8988T (cell line): ENCODE data around the gene ALKBH7.

Experiments used
- DNase-seq: peaks from one replicate; pipeline ENCODE4 v3.0.0; 2011

The ALKBH7 gene

DNA sequence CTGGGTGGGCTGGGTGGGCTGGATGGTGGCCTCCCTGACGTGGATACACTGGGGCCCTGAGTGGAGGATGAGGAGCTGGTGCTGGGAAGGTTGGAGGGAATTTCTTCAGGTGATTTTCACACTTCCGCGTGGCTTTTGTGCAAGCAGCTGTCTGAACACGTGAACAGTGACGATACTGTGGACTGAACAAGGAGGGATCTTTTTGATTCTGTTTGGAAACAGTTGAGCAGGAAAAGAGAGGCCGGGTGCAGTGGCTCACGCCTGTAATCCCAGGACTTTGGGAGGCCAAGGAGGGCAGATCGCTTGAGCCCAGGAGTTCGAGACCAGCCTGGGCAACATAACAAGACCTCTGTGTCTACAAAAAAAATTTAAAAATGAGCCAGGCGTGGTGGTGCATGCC is 29.5 kb downstream of the ALKBH7 start:
- no peak for DNase-seq

DNA sequence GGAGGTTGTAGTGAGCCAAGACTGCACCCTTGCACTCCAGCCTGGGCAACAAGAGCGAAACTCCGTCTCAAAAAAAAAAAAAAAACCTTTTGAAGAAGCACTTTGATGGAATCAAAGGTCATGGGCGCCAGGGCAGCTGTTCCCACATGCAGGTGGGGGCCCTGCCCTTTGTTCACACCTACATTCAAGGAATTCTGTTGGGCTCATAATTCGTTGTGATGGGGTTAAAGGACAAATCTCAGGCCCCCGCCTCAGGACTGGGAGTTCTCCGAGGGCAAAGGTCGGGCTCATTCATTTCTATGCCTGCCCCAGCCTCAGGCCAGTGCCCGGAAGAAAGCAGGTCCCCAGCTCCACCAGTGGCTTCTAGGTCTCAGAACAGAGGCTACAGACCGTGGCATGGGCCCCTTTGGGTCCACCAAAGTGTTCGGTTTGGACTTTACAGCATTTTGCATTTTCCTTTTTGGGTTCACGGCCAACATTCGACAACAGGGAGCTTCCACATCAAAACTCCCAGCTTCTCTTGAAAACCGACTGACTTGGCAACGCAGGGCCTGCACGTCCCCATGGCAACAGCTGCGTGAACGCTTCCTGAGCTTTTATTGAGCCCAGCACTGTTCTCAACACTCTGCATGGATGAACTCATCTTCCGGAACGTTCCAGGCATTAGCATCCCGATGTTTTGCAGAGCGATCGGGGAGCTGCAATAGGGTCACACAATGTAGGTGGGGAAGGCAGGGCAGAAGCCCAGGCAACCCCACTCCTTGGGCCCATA is 30.4 kb downstream of the ALKBH7 start:
- DNase-seq, result no peak

DNA sequence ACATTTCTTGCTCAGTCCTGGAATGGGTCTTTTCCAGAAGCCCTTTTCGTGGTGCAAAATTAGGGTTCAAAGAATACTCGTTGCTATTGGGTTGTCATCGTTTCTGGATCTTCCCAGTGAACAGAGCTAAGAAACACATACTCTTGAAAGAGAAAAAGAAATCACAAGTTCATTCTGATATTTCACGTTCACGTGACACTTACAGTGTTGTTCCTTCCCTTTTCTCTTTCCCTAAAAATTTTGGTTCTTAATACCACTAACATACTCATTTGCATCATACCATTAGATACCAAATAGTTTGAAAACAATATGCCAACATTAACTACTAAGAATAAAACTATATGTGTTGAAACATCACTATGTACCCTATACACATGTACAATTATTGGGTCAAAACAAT is 33.8 kb downstream of the ALKBH7 start:
- DNase-seq, result no peak

DNA sequence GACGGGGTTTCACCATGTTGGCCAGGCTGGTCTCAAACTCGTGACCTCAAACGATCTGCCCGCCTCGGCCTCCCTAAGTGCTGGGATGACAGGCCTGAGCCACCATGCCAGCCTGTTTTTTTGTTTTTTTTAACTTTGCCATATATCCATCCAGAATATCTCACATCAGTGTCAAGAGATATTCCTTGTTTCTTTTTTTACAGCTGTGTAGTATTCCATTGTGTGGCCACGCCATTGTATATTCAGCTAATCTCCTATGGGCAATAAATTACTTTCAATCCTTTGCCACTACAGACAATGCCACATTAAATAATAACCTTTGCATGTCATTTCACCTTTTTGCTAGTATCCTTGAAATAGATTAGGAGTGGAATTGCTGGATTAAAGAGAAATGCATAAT is 36.8 kb downstream of the ALKBH7 start:
- DNase-seq, result no peak

DNA sequence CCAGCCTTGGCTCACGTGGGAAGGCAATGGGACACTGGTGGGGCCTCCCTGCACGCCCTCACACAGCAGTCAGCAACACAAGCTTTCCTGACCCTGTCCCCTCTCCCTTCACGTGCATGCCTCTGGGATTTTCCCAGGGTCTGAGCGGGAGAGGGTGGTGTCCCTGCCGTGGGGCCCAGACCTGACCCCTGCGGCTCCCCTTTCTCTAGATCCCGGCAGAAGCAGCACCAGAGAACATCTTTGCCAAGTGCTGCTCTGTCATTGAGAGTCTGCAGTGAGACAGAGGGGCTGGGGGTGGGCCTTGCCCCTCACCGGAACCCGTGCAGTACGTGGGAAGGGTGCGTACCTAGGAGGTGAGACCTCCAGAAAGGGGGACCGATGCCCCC is 39.5 kb downstream of the ALKBH7 start:
- no peak for DNase-seq

DNA sequence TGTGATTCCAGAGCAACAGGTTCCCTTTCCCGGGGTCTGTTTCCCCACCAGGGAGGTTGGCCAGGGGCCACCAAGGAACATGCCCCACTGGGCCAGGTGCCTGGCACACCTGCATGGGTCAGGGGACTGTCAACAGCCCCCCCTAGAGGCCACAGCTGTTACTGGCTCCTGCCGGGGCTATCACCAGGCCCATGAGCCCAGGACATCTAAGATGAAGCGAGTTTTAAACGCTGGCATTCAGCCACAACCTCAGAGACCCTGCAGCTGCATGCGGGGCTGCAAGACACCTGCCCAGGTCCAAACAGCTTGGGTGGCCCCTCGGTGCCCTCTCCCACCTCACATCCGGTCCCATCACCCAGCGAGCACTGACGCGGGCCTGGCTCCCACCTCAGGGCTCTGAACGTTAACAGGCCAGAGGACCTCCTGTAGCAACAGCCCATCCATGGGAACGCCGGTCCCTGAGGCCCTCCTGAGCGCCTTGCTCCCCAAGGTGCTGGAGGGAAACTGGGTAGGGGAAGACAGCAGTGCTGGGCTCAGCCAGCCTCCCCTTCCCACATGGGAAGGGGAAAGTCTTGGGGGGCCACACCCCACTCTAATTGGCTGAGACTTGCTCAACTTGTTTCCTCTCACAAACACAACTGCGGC is 40.0 kb downstream of the ALKBH7 start:
- DNase-seq, result peak; percentile 82

DNA sequence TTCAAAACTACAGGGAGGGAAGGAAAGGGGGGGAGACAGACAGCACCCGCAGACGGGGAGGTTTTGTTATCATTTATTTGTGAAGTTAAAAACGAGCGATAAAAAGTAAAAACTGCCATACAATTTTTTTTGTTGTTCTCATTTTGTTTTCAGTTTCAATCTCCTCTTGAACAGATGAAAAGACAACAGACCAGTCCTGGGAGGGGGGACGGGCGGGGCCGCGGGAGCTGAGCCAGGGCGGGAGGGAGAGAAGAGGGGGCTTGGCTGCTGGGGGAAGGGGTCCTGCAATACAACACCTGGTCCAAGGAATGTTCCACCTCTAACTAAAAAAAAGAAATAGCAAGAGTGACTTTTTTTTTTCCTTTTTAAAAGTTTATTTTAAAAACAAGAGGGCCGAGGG is 40.7 kb downstream of the ALKBH7 start:
- DNase-seq, result no peak

DNA sequence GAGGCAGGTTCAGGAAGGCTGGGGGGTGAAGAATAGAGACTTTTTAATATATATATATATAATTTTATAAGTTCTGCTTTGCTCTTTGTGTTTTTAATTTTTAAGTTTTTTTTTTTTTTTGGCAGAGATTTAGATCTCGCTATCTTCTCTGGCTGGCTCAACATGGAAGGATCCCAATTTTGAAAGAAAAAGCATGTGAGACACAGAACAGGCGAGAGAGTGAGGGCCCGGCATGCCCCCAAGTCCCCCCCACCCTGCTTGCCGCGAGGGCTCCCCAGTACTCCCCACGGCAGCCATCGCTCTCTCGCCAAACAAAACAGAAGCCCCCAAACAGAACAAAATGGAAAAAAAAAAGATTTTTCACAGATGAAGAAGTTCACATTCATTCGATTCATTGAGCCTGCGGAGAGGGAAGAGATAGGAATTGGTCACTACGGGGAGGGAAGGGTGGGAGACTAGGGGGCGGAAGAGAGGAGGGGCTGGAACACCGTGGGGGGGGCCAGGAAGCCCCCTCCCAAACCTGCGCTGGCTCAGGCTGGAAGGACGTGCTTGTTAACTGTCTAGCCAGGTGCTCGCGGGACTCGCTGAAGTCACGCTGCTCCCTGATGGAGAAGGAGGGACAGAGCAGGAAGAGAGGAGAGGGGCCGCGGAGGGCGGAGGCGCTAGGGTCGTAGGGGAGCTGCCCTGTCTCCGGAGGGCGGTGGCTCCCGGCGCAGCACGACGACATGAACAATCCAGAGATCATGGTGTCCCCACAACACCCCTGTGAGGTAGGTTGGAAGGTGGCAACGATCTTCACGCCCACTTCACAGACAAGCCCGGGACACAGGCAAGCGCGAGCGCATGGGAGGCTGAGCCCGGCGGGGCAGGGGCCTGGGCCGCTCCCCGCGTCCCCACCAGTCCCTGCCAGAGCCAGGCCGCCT is 41.4 kb downstream of the ALKBH7 start:
- DNase-seq, result no peak

DNA sequence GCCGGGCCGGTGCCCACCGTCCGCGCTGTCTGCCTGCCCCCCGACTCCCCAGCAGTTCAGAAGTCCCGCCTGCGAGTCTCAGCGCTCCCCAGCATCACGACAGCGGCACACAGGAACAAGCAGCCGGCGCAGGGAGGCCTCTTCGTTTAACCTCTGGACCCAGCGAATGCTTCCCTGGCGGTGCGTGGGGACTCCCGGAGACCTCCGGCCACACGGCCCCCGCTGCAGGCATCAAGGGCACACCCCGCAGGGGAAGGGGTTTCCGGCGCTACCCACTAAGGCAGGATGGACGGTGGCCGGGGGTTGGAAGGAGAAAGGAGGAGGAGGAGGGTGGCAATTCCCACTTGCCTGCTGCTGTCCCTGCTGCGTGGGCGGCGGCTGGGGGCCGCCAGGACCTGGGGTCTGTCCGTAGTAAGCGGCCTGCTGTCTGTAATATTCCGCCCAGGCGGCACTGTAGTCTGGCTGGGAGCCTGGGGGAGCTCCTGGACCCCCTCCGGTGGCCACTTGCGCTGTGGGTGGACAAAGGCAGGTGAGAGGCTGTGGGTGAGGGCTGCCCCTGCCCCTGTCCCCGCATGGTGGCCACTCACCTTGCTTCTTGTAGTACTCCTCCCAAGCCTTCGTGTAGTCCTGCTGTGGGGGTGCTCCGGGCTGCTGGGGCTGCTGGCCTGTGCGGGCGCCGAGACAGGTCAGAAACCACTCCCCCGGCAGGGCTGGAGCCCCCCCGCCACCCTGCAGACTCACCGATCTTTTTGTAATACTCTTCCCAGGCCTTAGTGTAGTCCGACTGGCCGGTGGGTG is 42.4 kb downstream of the ALKBH7 start:
- DNase-seq, result no peak

DNA sequence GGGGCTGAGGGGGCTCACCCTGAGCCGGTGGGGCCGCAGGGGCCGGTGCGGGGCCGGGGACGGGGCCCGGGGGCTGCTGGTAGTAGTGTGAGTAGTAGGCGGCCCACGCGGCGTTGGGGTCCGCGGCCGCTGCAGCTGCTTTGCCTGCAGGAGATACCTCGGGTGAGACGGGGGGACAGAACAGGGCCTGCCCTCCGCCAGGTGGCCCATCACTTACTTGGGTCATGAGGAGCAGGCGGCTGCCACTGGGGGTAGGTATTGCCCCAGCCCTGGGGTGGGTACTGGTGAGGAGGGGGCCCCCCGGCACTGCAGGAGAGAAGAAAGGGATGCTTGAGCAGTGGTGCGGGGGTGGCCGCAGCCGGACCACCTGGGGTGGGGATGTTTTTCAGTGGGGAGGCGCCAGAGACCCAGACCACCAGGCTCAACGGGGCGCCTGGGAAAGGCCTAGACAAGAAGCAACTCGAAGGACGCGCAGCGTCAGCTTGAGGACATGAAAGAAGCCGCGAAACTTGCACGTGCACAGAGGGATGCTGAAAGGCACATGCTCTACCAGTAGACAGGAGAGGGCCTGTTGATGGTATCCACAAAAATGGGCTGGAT is 43.1 kb downstream of the ALKBH7 start:
- no peak for DNase-seq

DNA sequence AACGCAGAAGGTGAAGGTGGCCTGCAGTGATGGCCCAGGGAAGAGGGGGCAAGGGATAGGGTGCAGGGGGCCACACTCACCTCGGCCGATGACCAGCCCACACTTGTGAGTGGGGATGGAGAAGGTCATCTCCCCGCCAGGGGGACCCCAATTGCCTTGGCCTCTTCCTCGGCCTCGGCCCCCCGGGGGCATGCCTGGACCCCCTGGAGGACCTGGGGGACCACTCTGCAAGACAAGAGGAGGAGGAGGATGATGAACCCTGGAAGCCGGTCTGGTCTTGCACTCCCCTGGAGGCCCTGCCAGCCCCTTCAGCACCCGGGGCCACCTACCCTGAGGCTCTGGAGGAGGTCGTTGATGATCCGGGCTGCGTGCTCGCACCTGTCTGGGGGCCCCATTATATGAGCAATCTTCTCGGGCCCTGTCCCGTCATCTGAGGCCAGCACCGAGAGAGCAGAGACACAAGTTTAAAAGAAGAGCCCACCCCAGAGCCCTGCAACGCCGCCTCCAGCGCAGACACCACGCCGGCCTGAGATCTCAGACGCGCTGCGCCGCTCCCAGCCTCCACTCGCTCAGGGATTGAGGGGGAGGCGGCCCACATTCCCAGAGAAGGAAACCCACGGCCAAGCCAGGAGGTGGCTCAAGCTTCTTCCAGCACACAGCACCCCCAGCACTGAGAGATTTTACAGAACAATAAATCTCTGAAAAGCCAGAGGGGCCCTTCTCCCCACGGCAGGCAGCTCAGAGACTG is 44.2 kb downstream of the ALKBH7 start:
- no peak for DNase-seq

DNA sequence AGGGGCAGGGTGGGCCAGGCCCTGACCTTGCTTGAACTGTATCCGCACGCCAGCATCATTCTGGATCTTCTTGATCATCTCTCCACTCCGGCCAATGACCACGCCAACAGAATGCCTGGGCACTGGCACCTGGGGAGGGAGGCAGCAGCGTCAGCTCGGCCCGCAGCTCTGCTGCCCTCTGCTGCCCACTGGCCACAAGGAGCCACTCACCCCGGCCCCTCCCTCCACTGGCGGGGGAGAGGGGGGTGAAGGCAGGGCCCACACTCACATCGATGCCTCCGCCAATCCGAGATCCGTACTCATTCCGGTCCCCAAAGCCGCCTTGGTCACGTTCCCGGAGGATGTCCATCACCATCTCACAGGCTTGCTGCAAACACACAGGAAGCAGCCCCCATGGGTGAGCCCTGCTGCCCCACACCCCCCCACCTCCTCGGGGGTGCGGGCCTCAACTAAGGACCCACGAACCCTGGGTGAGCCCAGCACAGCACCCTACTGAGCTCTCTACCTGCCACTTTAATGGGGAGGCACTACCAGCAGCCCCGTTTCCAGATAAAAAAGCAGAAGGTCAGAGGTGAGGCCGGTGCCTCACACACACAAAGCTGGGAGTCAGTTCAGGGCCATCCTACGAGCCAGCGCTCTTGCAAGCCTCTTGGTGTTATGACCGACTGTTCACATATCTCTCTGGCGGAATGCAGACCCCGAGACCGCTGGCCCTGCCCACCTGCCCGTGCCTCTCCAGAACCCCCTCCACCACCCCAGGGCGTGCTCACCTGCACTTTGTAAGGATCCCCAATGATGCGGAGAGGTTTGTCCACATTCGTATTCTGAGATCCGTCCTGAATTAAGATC is 45.3 kb downstream of the ALKBH7 start:
- DNase-seq, result peak; percentile 79

DNA sequence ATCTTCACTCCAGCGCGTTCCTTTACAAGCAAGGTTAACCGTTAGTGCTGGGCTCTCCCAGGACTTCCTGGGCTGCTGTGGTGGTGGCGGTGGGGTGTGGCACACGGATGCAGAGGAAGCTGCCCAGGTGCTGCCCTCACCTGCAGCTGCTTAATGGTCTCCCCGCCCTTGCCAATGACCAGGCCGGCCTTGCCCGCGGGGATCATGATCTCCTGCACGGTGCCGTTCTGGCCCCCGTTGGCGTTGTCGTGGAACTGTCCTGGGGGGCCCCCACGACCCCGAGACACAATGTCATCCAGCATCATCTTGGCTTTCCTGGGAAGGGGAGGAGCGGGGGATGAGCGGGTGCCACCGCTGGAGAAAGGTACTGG is 46.0 kb downstream of the ALKBH7 start:
- no peak for DNase-seq

DNA sequence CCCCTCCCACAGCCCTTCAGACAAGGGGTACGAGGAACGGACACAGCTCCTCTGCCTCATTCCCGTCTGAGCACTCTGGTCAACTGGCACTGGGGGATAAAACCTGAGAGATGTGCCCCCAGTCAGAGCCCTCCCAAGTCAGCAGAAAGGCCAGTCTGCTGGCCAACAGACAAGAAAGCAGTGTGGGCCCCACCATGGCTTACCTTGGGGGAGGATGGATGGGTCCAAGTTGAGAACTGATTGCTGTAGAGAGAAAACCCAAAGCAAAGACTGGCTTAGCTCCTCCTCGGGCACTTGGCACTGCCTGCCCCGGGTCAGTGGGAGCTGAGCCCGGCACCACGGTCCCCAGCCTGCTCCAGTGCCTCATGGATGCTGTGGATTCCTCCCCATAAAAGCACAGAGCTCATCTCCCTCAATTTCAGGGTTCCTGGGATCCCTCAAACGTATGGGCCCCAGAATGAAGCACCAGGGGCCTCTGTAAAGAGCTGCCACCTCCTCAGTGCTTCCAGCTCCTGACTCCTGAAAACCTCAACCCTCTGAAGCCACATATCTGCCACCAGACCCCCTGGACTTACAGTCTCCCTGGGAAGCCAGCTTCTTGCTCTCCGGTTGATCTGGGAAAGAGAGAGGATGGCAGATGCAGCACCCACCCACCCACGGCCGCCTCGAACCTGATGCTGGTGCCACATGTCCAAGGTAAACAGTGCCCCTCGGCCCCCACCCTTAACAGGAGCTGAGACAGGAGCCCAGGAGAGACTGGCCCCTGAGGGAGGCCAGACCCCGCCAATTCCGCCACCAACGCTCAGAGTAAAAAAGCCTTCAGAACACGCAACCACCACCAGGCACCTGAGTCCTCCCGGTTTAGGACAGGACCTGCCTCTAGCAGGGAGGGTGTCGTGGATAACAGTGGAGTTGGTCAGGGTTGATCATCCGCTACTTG is 48.8 kb downstream of the ALKBH7 start:
- no peak for DNase-seq

DNA sequence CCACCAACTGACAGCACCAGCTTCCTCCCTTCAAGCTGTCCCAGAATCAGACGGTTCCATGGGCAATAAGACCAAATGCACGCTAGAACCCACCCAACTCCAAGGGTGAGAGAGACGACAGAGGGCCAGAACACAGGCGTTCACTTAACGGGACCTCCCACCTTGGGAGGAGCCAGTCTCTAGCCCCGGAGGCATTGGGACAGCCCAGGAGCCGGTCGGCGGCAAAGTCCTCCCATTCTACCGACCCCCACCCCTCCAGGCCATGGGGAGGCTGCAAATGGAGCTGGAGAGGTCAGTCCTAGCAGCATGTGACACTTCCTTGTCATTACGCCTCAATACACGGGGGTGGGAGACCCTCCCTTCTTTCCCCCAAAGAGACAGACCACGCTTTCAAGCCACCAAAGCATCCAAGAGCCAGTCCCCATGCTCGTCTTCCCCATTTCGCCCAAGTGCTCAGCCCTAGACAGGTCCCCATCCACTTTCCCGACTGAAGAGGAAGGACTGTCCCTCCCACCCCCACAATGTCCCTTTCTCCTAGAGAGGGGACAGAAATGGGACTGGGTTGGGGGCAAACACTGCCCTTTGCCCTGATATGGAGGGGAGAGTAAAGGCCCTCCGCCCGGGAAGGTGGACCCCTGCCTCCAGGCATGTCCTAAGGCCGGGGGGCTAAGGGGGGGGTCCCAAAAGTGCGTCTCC is 51.1 kb downstream of the ALKBH7 start:
- DNase-seq, result no peak

DNA sequence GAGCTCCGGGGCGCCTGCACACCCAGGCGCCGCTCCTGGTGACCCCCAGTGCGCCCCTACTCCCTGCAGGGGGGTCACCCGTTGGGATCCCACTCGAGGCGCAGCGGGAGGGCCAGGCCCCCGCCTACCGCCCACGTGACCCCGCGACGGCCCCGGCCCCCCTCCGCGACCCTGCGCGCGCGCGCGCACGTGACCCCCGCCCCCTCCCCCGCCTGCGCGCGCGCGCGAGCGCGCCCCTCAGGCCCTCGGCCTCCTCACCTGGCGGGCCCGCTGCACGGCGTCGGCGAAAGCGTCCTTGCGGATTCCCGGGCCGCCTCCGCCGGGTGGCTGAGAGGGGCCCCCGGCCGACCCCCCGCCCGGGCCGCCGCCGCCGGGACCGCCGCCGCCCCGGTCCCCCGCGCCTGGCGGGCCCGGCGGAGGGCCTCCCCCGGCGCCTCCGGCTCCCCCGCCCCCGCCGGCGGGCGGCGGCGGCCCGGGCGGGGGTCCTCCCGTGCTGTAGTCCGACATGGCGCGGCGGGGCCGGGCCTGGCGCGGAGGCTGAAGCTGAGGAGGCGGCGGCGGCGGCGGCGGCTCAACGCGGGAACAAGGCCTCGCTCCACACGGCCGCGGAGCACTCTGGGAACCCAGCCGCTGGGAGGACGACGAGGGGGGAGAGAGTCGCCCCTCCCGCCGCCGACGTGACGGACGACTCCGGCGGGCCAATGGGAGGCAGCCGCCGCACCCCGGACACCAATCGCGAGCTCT is 51.8 kb downstream of the ALKBH7 start, which contains the start of gene KHSRP:
Gene KHSRP (minus strand): TSS at position 617 of the 744 bp plus-strand sequence. CDS start 110 bp downstream, at position 507.
- DNase-seq, result no peak
